ENCODE results near the gene EIF3K. TPM values are rescaled to one million over a fixed set of nuclear protein-coding genes. Genes with fewer than 3 reads are reported as not detected.

Gene EIF3K
- total and polyA plus RNA-seq, 2 of the 8 experiments (the other 6 are each of a cell fraction or from before 2014, with no cell fraction given) = 329 to 937 TPM

DNA sequence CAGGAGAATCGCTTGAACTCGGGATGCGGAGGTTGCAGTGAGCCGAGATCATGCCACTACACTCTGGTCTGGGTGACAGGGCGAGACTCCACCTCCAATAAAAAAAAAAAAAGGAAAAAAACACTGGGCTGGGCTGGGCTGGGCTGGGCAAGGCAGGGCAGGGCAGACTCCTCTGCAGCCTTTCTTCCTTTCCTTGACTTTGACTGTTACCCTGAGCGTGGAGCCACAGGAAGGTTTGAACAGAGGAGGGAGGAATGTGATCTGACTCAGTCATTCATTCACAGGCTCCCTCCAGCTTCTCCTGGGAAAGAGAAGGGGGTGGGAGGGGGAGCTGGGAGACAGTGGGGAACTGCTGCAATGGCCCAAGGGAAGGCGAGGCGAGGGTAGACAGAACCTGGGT, 25.7 kb downstream of the EIF3K start:
- Histone ChIP-seq H3K4me2 (ENCODE audit: insufficient read depth in 1 of 2, low read depth in 2 of 2, low read length in 2 of 2) (no peak overlapping the region; a peak in 1 of 4 replicates), H3K27ac (ENCODE audit: low read depth, low read length) (no peak overlapping the region), H4K91ac (replicated peaks; ENCODE audit: insufficient read length, low read length) (no peak overlapping the region), H2AFZ (ENCODE audit: low read length) (no peak overlapping the region), H4K8ac (ENCODE audit: extremely low read depth, insufficient read depth, low read length) (no peak overlapping the region), H3K27me3 (replicated peaks in 1 of 4; ENCODE audit: control insufficient read depth in 3 of 4, extremely low read depth in 1 of 4, insufficient read depth in 3 of 4, low read length in 3 of 4) (no peaks in the 10 kb centered on the region), H3K79me2 (ENCODE audit: control insufficient read depth in 1 of 2, insufficient read depth in 2 of 2, low read length in 2 of 2) (peaks cover 19 to 22% of the 10 kb centered on the region in 2 experiments), H4K20me1 (replicated peaks in 1 of 2; ENCODE audit: control insufficient read depth in 1 of 2, insufficient read depth in 2 of 2, low read length in 2 of 2) (peaks cover 4 to 7% of the 10 kb centered on the region in 2 experiments), H3K4ac (replicated peaks; ENCODE audit: insufficient read length, low read depth, low read length) (no peak overlapping the region), H2AK5ac (ENCODE audit: low read depth, low read length) (peak overlapping the region; percentile 90; the same call in 1 of the 2 replicates), H2BK5ac (ENCODE audit: low read depth, low read length) (no peak overlapping the region), H4K5ac (ENCODE audit: insufficient read length, low read depth, low read length) (no peak overlapping the region), H2BK20ac (ENCODE audit: low read length) (no peak overlapping the region), H2BK120ac (replicated peaks; ENCODE audit: low read depth, low read length) (no peak overlapping the region), H2BK12ac (ENCODE audit: low read depth, low read length) (0 out of 2 replicates have a peak overlapping the region, but pooled peaks have one; percentile 43), H3K9ac (replicated peaks in 1 of 4; ENCODE audit: extremely low read depth in 1 of 4, low read depth in 3 of 4, low read length in 3 of 4) (no peak overlapping the region), H3K36me3 (ENCODE audit: control insufficient read depth in 2 of 4, insufficient read depth in 4 of 4, low read length in 3 of 4) (no peaks in the 10 kb centered on the region), H3K23ac (ENCODE audit: insufficient read length) (no peak overlapping the region), H3K4me3 (ENCODE audit: extremely low read depth in 1 of 4, insufficient read depth in 2 of 4, low read depth in 3 of 4, low read length in 4 of 4) (no peak overlapping the region), H3K9me3 (ENCODE audit: insufficient read depth in 2 of 2, low read depth in 1 of 2, low read length in 1 of 2) (no peaks in the 10 kb centered on the region), H3K18ac (ENCODE audit: extremely low read depth, low read length) (0 out of 2 replicates have a peak overlapping the region, but pooled peaks have one; percentile 48), H3K4me1 (replicated peaks in 1 of 4; ENCODE audit: control insufficient read depth in 3 of 4, insufficient read depth in 4 of 4, low read length in 3 of 4) (peaks cover 0 to 5% (median under 1%) of the 10 kb centered on the region in 4 experiments; a peak in 2 of 7 replicates), H2BK15ac (ENCODE audit: low read length) (no peak overlapping the region), H3K23me2 (ENCODE audit: low read depth, low read length) (peaks cover 16% of the 10 kb centered on the region; the same call in 1 of the 2 replicates), H3K79me1 (ENCODE audit: low read depth, low read length) (peaks cover 4% of the 10 kb centered on the region; the same call in 1 of the 2 replicates), H3K14ac (ENCODE audit: insufficient read length) (no peak overlapping the region), H3K56ac (replicated peaks; ENCODE audit: insufficient read length, low read depth, low read length) (no peak overlapping the region)
- POLR2A ChIA-PET (ENCODE audit: partially characterized antibody) = interaction anchor here (0.6 to 17.9 kb wide), 7 partner anchors 11 to 220 kb away, joined by 3 to 374 read pairs (median 4); partner anchors contain the start of gene EIF3K
- FAIRE-seq (no peak), DNase-seq (ENCODE audit: low read depth in 1 of 2, low spot score in 2 of 2) (no peak)
- 79% methylated on average over 6 of the region's 8 CpGs; no CpG with 5 or more reads in 1 of the 2 experiments for WGBS, 2 experiments (ENCODE audit: extremely low coverage in 1 of 2, insufficient coverage in 1 of 2, insufficient read length in 1 of 2, insufficient replicate concordance in 2 of 2, low coverage in 1 of 2, low lambda C conversion rate in 2 of 2, missing lambda C conversion rate in 1 of 2)
- CTCF ChIA-PET (ENCODE audit: partially characterized antibody) = interaction anchor here (1.1 to 7.7 kb wide), 3 partner anchors 9 to 74 kb away, joined by 3 to 62 read pairs (median 5); no protein-coding TSS in a partner anchor
- TF ChIP-seq HDAC2 (IDR thresholded peaks at IDR 0.05; ENCODE audit: borderline replicate concordance in 1 of 2, low read depth in 2 of 2, low read length in 2 of 2) (no peak), SP4 (IDR thresholded peaks at IDR 0.05; ENCODE audit: low read length) (no peak), TAF7 (optimal IDR thresholded peaks at IDR 0.05; ENCODE audit: borderline replicate concordance, low read depth, low read length) (no peak), EGR1 (IDR thresholded peaks at IDR 0.05; ENCODE audit: borderline replicate concordance, low read depth, low read length) (no peak), MAFK (IDR thresholded peaks at IDR 0.05; ENCODE audit: low read depth, low read length) (no peak), CBX5 (IDR thresholded peaks at IDR 0.05; ENCODE audit: low read depth, low read length) (no peak)
- TF ChIP-seq, protein P1, sequence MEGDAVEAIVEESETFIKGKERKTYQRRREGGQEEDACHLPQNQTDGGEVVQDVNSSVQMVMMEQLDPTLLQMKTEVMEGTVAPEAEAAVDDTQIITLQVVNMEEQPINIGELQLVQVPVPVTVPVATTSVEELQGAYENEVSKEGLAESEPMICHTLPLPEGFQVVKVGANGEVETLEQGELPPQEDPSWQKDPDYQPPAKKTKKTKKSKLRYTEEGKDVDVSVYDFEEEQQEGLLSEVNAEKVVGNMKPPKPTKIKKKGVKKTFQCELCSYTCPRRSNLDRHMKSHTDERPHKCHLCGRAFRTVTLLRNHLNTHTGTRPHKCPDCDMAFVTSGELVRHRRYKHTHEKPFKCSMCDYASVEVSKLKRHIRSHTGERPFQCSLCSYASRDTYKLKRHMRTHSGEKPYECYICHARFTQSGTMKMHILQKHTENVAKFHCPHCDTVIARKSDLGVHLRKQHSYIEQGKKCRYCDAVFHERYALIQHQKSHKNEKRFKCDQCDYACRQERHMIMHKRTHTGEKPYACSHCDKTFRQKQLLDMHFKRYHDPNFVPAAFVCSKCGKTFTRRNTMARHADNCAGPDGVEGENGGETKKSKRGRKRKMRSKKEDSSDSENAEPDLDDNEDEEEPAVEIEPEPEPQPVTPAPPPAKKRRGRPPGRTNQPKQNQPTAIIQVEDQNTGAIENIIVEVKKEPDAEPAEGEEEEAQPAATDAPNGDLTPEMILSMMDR (IDR thresholded peaks at IDR 0.05; ENCODE audit: control extremely low read depth in 1 of 3, insufficient read depth in 1 of 3, low read depth in 1 of 3, low read length in 3 of 3) = no peak
- TF ChIP-seq, protein P2, sequence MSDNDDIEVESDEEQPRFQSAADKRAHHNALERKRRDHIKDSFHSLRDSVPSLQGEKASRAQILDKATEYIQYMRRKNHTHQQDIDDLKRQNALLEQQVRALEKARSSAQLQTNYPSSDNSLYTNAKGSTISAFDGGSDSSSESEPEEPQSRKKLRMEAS (IDR thresholded peaks at IDR 0.05) = no peak
- TF ChIP-seq, protein P3, sequence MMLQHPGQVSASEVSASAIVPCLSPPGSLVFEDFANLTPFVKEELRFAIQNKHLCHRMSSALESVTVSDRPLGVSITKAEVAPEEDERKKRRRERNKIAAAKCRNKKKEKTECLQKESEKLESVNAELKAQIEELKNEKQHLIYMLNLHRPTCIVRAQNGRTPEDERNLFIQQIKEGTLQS (IDR thresholded peaks at IDR 0.05; ENCODE audit: insufficient read depth, low read depth, low read length) = no peak

Measured in H1 (cell line).